Amniotic epithelial cell (primary cell): ENCODE results near the gene CAND2.
"Not testable (repeated sequence)": the region's sequence is repeated elsewhere in the genome, so short reads cannot be mapped to it uniquely, and the experiment has no call there.

ENCODE experiments used
- DNase-seq: peaks from one replicate; pipeline ENCODE4 v3.0.0-alpha.2; 2010; ENCODE audit warnings: low read depth

The CAND2 gene

GRCh38 chr3:12831301-12831866 is 34.9 kb downstream of the CAND2 start:
- no peak for DNase-seq

- no peak for DNase-seq
Observed at GRCh38 chr3:12832350-12833221, 36.1 kb downstream of the CAND2 start.

- DNase-seq = no peak
Observed at GRCh38 chr3:12833222-12834161, 37.0 kb downstream of the CAND2 start.

GRCh38 chr3:12835052-12835665 is 38.7 kb downstream of the CAND2 start:
- no peak for DNase-seq

DNA sequence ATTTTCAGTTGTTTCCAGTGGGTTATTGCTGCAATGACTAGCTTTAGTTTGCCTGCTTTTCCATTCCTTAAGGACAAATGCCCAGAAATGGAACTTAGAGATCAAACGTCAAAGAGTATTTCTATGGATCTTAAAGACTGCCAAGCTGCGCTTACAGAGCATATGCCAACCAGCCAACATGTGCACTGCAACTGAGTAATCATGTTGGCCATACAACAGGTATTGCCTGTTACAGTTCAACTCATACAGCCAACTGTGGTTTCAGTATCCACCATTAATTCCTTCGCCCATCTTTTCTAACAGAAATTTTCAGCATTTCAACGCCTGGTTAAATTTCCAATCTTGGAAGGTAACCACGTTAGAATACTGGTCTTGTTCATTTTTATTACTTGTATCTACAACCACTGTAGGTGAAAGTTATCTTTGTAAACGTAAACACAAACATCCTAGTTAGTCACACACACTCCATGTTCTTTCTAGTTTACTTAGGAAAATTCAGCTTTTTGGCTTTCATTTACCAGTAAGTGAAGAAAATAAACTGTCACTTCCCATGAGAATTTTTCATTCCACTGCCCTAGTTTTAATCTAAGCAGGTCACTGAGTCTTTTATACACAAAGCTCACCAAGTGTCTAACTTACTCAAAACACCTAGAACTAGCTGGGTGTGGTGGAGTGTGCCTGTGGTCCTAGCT is 41.0 kb downstream of the CAND2 start:
- no peak for DNase-seq

GRCh38 chr3:12838179-12838965 is 41.9 kb downstream of the CAND2 start:
- no peak for DNase-seq

DNA sequence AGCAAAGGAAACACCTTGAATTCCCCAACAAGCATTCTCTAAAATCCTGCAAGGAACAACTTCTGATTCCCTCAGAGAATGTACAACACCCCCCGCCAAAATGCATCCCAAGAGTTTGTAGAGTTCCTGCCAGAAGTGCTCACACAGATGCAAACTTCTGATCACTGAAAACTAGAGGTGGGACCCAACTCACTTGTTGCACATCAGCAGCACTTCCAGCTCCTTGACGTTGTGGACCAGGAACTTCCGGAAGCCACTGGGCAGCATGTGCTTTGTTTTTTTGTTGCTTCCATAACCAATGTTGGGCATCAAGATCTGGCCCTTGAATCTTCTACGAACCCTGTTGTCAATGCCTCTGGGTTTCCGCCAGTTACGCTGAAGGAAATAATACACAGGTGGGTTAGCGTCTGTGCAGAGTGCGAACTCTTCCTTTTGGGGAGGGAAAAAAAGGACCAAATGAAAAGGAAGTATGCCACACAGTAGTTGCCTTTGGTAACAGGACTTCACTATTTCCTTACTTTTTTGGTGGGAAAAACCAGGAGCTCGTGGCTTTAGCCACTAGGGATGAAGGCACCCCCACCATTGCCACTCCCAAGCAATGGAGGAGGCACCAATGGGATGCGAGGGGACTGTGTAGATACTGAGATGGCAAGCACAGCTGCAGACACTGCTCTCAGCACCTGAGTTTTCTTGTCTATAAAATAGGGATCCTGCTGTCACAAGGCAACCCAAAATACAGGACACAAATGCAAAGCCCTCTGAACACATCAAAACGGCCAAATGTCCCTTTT is 42.9 kb downstream of the CAND2 start:
- no peak for DNase-seq

GRCh38 chr3:12840148-12840547 is 43.7 kb downstream of the CAND2 start:
- DNase-seq = not testable (repeated sequence)

DNA sequence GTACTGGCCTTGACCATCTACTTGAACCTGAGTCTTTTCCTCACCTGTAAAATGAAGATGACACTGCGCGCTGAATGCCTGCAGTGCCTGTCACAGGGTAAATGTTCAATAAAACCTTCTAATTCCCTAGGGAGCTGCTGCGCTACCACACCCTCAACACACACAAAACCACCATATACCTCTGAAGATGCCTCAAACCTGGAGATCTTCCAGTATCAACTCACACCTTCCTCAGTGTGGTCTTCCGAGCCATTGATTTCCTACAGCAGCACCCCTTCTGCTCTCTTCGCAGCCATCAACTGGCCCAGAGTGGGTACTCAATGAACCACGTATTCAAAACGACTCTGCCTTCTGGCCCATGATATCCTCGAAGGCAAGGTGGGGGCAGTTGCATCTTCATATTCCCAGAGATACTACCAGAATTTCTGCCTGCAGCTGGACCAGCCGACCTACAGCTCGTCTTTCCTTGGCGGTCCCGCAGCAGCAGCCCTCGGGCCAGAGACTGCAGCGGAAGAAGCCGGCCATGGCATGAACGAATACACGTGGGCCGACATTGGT is 44.2 kb downstream of the CAND2 start:
- DNase-seq = no peak

- DNase-seq = peak; percentile 97
Observed at GRCh38 chr3:12841149-12841969, 44.9 kb downstream of the CAND2 start, which contains the start of gene RPL32. TSS of gene RPL32 (minus strand) at chr3:12841565. CDS start at chr3:12840237, 1,328 bp downstream.

- no peak for DNase-seq
Observed at GRCh38 chr3:12841970-12842328, 45.5 kb downstream of the CAND2 start.

DNA sequence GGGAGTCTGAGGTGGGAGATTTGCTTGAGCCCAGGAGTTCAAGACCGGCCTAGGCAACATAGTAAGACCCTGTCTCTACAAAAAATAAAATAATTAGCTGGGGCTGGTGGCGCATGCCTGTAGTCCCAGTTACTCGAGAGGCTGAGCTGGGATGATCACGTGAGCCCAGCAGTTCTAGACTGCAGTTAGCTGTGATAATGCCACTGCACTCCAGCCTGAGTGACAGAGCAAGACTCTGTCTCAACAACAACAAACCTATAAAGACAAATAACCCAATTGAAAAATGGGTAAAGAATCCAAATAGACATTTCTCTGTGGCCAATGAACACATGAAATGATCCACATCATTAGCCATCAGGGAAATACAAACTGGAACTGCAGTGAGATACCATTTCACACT is 46.0 kb downstream of the CAND2 start:
- DNase-seq = no peak

- no peak for DNase-seq
Observed at GRCh38 chr3:12845811-12846210, 49.3 kb downstream of the CAND2 start.

DNA sequence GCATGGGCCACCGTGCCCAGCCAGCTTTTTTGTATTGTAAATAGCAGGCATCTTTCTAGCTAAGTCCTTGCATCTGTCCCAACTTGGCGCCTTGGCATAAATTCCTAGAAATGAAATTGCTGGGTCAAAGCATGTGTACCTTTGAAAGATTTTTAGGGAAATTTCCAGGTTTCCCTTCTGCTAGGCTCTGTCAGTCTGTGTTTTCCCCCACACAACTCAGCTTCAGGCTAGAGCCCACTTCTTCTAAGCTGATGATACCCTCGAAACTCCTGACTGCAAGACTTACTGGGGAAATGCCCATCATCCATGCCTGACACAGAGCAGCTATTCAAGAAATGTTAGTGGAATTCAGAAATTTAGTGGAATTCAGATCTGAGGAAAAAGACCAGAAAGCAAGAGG is 55.7 kb downstream of the CAND2 start:
- no peak for DNase-seq

- DNase-seq = not testable (repeated sequence)
Observed at GRCh38 chr3:12853847-12854246, 57.4 kb downstream of the CAND2 start.

DNA sequence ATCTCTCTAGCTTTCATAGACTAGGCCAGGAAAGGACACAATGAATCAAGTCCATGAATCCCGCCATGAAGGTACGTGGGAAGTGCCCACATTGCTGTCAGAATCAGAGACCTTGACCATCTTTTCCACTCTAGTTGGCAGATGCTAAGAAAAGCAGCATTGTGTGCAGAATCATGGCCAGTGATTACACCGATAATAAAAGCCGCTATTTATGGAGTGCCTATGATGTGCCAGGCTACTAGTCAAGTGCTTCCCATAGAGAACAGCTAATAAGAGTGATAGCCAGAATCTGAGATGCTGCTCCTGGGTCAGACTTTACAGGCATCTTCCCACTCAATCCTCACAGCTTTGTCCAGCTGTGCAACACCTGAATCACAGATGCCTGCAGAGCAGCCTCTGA is 58.1 kb downstream of the CAND2 start:
- no peak for DNase-seq

- DNase-seq = no peak
Observed at GRCh38 chr3:12856626-12857025, 60.1 kb downstream of the CAND2 start.

DNA sequence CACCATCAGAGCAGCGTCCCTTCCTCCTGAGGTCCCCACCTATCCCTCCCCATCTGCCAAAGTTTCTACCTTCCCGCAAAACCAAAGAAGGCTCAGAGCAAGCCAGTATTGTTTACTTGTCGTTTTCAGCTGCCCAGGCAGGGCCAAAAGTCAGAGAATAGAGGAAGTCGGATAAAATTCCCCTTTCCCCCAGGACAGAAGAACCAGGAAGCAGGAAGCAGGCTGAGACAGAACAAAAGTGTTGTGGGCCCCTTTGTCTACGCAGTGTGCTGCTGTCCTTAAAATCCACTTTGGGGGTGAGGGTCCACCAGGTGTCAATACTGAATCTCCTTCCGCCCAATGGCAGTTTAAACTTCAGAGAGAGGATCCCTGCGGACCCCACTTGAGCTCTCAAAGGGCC is 63.4 kb downstream of the CAND2 start:
- DNase-seq = no peak

- no peak for DNase-seq
Observed at GRCh38 chr3:12861611-12862010, 65.1 kb downstream of the CAND2 start.
